Endothelial cell (in vitro differentiated cells): Measurements from ENCODE around the gene RECQL5. TPM values are rescaled to one million over a fixed set of nuclear protein-coding genes. Genes with fewer than 3 reads are reported as not detected.

Experiments used
- DNase-seq: peaks from one replicate; pipeline ENCODE4 v3.0.0; 2021; ENCODE audit warnings: low spot score
- H3K27ac Mint-ChIP-seq: one replicate; pipeline ENCODE4 v1.8.0; 2021; ENCODE audit warnings: mixed read lengths, inconsistent platforms; ENCODE audit not compliant: unreplicated experiment
- H3K27me3 Mint-ChIP-seq: one replicate; pipeline ENCODE4 v1.8.0; 2021; ENCODE audit warnings: mild to moderate bottlenecking, moderate library complexity, mixed read lengths, inconsistent platforms; ENCODE audit not compliant: unreplicated experiment
- H3K36me3 Mint-ChIP-seq: one replicate; pipeline ENCODE4 v1.8.0; 2021; ENCODE audit warnings: mild to moderate bottlenecking, low read depth, mixed read lengths, inconsistent platforms; ENCODE audit not compliant: unreplicated experiment
- H3K4me1 Mint-ChIP-seq: one replicate; pipeline ENCODE4 v1.8.0; 2021; ENCODE audit warnings: mild to moderate bottlenecking, mixed read lengths, inconsistent platforms; ENCODE audit not compliant: unreplicated experiment
- H3K4me3 Mint-ChIP-seq: one replicate; pipeline ENCODE4 v1.8.0; 2021; ENCODE audit warnings: mild to moderate bottlenecking, mixed read lengths, inconsistent platforms; ENCODE audit not compliant: unreplicated experiment
- H3K9me3 Mint-ChIP-seq: one replicate; pipeline ENCODE4 v1.8.0; 2021; ENCODE audit warnings: mixed read lengths, inconsistent platforms; ENCODE audit not compliant: unreplicated experiment
- total RNA-seq: library from RNA; stranded (reverse); fragmentation: NEBNext Ultra II Directional; extraction: Animal tissue kit (Norgen Biotek cat#: 25700); gene quantifications from one replicate; pipeline ENCODE4 v1.2.1, GENCODE V29; 2021; ENCODE audit not compliant: unreplicated experiment
- TF ChIP-seq, protein P1 (sequence below): fragments of 200-600 bp; sonication (generic); IDR thresholded peaks from one replicate; pipeline ENCODE4 v1.5.0; 2021; ENCODE audit warnings: antibody characterized with exemption; ENCODE audit not compliant: unreplicated experiment

RECQL5 gene
- total RNA-seq, 1 donor from 2014 or later = 40.2 TPM

DNA sequence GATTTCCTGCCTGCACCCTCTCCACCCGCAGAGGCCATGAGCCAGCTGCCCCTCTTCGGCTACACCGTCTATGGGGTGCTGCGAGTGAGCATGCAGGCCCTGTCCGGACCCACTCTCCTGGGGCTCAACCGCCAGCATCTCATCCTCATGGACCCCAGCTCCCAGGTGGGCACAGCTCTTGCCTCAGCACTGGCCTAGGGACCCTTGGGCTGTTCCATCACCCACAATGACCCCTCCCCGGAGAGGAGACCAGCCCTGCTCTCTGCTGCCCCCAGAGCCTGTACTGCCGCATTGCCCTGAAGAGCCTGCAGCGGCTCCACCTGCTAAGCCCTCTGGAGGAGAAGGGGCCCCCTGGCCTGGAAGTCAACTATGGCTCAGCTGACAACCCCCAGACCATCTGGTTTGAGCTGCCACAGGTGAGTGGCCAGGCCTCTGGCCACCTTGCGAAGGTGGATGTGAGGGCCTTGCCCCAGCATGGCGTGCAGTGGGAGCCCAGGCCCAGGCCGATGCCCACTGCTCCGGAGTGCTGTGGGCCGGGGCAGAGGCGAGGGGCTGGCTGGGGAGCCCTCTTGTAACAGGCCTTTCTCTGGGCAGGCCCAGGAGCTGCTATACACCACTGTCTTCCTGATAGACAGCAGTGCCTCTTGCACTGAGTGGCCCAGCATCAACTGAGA lies 41.0 kb downstream of the RECQL5 start:
- no peaks in the 10 kb centered on the region for H3K4me1 Mint-ChIP-seq
- DNase-seq = peak; percentile 67
- H3K27me3 Mint-ChIP-seq = peaks cover 11% of the 10 kb centered on the region
- TF ChIP-seq, protein P1, sequence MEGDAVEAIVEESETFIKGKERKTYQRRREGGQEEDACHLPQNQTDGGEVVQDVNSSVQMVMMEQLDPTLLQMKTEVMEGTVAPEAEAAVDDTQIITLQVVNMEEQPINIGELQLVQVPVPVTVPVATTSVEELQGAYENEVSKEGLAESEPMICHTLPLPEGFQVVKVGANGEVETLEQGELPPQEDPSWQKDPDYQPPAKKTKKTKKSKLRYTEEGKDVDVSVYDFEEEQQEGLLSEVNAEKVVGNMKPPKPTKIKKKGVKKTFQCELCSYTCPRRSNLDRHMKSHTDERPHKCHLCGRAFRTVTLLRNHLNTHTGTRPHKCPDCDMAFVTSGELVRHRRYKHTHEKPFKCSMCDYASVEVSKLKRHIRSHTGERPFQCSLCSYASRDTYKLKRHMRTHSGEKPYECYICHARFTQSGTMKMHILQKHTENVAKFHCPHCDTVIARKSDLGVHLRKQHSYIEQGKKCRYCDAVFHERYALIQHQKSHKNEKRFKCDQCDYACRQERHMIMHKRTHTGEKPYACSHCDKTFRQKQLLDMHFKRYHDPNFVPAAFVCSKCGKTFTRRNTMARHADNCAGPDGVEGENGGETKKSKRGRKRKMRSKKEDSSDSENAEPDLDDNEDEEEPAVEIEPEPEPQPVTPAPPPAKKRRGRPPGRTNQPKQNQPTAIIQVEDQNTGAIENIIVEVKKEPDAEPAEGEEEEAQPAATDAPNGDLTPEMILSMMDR = peak; percentile 48
- H3K4me3 Mint-ChIP-seq = no peak overlapping the region
- peaks cover 10% of the 10 kb centered on the region for H3K36me3 Mint-ChIP-seq
- H3K27ac Mint-ChIP-seq = no peak overlapping the region
- H3K9me3 Mint-ChIP-seq = no peaks in the 10 kb centered on the region

- Mint-ChIP-seq H3K27me3 (peaks cover 11% of the 10 kb centered on the region), H3K4me3 (no peak overlapping the region), H3K36me3 (peaks cover 10% of the 10 kb centered on the region), H3K9me3 (no peaks in the 10 kb centered on the region), H3K27ac (no peak overlapping the region), H3K4me1 (no peaks in the 10 kb centered on the region)
- no peak for DNase-seq
- TF ChIP-seq, protein P1 = no peak
Measured at GRCh38 chr17:75624714-75625345, 42.1 kb downstream of the RECQL5 start.

- H3K27ac Mint-ChIP-seq = no peak overlapping the region
Measured at GRCh38 chr17:75624021-75624420, 42.9 kb downstream of the RECQL5 start.

DNA sequence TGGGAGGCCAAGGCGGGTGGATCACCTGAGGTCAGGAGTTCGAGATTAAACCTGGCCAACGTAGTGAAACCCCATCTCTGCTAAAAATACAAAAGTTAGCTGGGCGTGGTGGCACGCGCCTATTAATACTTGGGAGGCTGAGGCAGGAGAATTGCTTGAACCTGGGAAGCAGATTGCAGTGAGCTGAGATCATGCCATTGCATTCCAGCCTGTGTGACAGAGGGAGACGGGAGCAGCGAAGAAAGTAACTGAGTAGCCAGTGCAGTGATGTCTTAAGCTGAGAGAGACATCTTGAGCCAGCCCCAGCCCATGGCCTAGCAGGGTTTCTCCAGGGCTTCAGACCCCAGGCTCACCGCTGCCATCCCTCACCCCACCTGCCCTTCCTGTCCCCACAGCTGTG lies 43.6 kb downstream of the RECQL5 start:
- no peak overlapping the region for H3K4me3 Mint-ChIP-seq

More at GRCh38 chr17:75624021-75624420, 42.9 kb downstream of the RECQL5 start:
- no peaks in the 10 kb centered on the region for H3K9me3 Mint-ChIP-seq
- no peaks in the 10 kb centered on the region for H3K4me1 Mint-ChIP-seq
- no peak overlapping the region for H3K4me3 Mint-ChIP-seq
- DNase-seq = no peak
- H3K27me3 Mint-ChIP-seq = peaks cover 11% of the 10 kb centered on the region
- TF ChIP-seq, protein P1 = no peak
- peaks cover 10% of the 10 kb centered on the region for H3K36me3 Mint-ChIP-seq

More for the DNA sequence above, 43.6 kb downstream of the RECQL5 start:
- Mint-ChIP-seq H3K36me3 (peaks cover 10% of the 10 kb centered on the region), H3K9me3 (no peaks in the 10 kb centered on the region), H3K27ac (no peak overlapping the region), H3K27me3 (peaks cover 16% of the 10 kb centered on the region), H3K4me1 (no peaks in the 10 kb centered on the region)
- no peak for DNase-seq
- TF ChIP-seq, protein P1 = no peak
